ENCODE measurements around the gene HLF.

- TF ChIP-seq CTCF (IDR thresholded peaks at IDR 0.05) (no peak), POLR2A (IDR thresholded peaks at IDR 0.05) (no peak)
Measured at GRCh38 chr17:55299162-55299838, 34.5 kb downstream of the HLF start.

Data from Peyer's patch (tissue), 4 donors.